22Rv1 (cell line): Measurements from ENCODE around the gene ADORA1.

Experiments
- CTCF ChIP-seq: fragments of 450-650 bp; IDR thresholded peaks from 2 replicates; pipeline ENCODE4 v1.5.1; 2017; ENCODE audit warnings: mild to moderate bottlenecking
- ZFX ChIP-seq: fragments of 450-650 bp; IDR thresholded peaks from 2 replicates; pipeline ENCODE4 v1.6.1; 2017; ENCODE audit warnings: antibody characterized with exemption, borderline replicate concordance

DNA sequence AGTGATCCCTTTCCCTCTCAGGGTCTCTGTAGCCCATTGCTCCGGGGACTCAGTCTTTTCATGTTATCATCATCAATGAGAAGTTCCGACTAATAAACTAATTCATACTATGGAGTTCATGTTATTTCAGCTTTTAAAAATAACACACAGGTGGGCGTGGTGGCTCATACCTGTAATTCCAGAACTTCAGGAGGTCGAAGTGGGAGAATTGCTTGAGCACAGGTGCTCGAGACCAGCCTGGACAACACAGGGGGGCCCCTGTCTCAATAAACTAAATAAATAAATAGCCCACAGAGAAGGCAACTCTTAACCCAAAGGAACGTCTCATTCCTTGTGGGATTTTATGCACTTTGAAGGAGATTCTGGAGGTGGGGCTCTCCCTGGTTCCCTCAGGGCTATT lies 33.6 kb downstream of the ADORA1 start:
- no peak for TF ChIP-seq CTCF
- no peak for TF ChIP-seq ZFX
